SU-DHL-6 (cell line): ENCODE results near the gene PLLP.

ENCODE experiments used
- H2AFZ ChIP-seq: fragments of 200-600 bp; sonication (generic); 2 replicates; pipeline ENCODE4 v1.6.1; 2014; ENCODE audit warnings: low read depth, mild to moderate bottlenecking, moderate library complexity, mixed read lengths, antibody characterized with exemption, low read length; ENCODE audit not compliant: severe bottlenecking
- H3F3A ChIP-seq: fragments of 200-600 bp; shearing (Covaris generic); 2 replicates; pipeline ENCODE4 v1.6.0; 2016; ENCODE audit warnings: antibody characterized with exemption, mild to moderate bottlenecking; ENCODE audit not compliant: insufficient read depth
- H3K27ac ChIP-seq: fragments of 200-600 bp; sonication (generic); 2 replicates; pipeline ENCODE4 v1.5.1; 2016; ENCODE audit warnings: low read depth, mild to moderate bottlenecking, low read length, moderate library complexity, mixed read lengths
- H3K27me3 ChIP-seq: fragments of 200-600 bp; sonication (generic), shearing (Covaris generic); 2 replicates; pipeline ENCODE4 v1.6.0; 2014; ENCODE audit warnings: mild to moderate bottlenecking, low read length
- H3K36me3 ChIP-seq: fragments of 200-600 bp; sonication (generic); 2 replicates; pipeline ENCODE4 v1.6.1; 2014; ENCODE audit warnings: mild to moderate bottlenecking, low read length, mixed read lengths
- H3K4me2 ChIP-seq: fragments of 300-600, 200-600 bp; shearing (Covaris generic), sonication (generic); 2 replicates; pipeline ENCODE4 v1.6.0; 2014; ENCODE audit warnings: low read length, low read depth, mild to moderate bottlenecking; ENCODE audit not compliant: poor library complexity, severe bottlenecking
- H3K4me3 ChIP-seq: fragments of 200-600 bp; sonication (generic); 2 replicates; pipeline ENCODE4 v1.5.1; 2014; ENCODE audit warnings: antibody characterized with exemption, low read length, mild to moderate bottlenecking, mixed read lengths; ENCODE audit not compliant: insufficient read depth, poor library complexity, severe bottlenecking
- H3K79me2 ChIP-seq: fragments of 200-600 bp; sonication (generic); 2 replicates; pipeline ENCODE4 v1.6.1; 2014; ENCODE audit warnings: mild to moderate bottlenecking, low read length, moderate library complexity; ENCODE audit not compliant: insufficient read depth
- H3K9ac ChIP-seq: fragments of 200-600 bp; sonication (generic); 2 replicates; pipeline ENCODE4 v1.7.0; 2014; ENCODE audit warnings: mild to moderate bottlenecking, low read length
- H3K9me2 ChIP-seq: fragments of 200-600 bp; sonication (generic); replicated peaks from 2 replicates; pipeline ENCODE4 v1.6.1; 2014; ENCODE audit warnings: low read length; ENCODE audit not compliant: insufficient read depth
- H3K9me3 ChIP-seq: fragments of 200-600 bp; sonication (generic); 2 replicates; pipeline ENCODE4 v1.6.1; 2014; ENCODE audit warnings: low read length, mixed read lengths; ENCODE audit not compliant: insufficient read depth
- H4K20me1 ChIP-seq: fragments of 200-600 bp; sonication (generic); 2 replicates; pipeline ENCODE4 v1.6.1; 2014; ENCODE audit warnings: low read depth, mild to moderate bottlenecking, antibody characterized with exemption, low read length, moderate library complexity, mixed read lengths
- CTCF ChIP-seq: fragments of 200-600 bp; sonication (generic); IDR thresholded peaks from one replicate; pipeline ENCODE4 v1.5.1; 2017; ENCODE audit warnings: antibody characterized with exemption, mild to moderate bottlenecking, low read length, moderate library complexity; ENCODE audit not compliant: insufficient read depth, poor library complexity, severe bottlenecking
- EZH2phosphoT487 ChIP-seq: fragments of 200-600 bp; sonication (generic), shearing (Covaris generic); conservative IDR thresholded peaks from 2 replicates; pipeline ENCODE4 v1.6.1; 2018; ENCODE audit warnings: mild to moderate bottlenecking, antibody characterized with exemption, low read length, moderate library complexity, mixed read lengths

Gene PLLP

GRCh38 chr16:57264381-57264780, 20.1 kb downstream of the PLLP start:
- Histone ChIP-seq H3K9me2 (no peaks in the 10 kb centered on the region), H3K79me2 (no peaks in the 10 kb centered on the region), H3K36me3 (no peaks in the 10 kb centered on the region), H3K4me3 (no peak overlapping the region), H3F3A (no peaks in the 10 kb centered on the region), H3K4me2 (no peak overlapping the region), H3K27ac (no peak overlapping the region), H3K9me3 (no peaks in the 10 kb centered on the region), H3K27me3 (no peaks in the 10 kb centered on the region), H3K9ac (no peak overlapping the region), H2AFZ (no peak overlapping the region), H4K20me1 (no peaks in the 10 kb centered on the region)
- no peak for TF ChIP-seq EZH2phosphoT487
- TF ChIP-seq CTCF: no peak

GRCh38 chr16:57263541-57264351, 20.7 kb downstream of the PLLP start:
- H3K79me2 ChIP-seq: no peaks in the 10 kb centered on the region
- H2AFZ ChIP-seq: no peak overlapping the region
- H3K4me3 ChIP-seq: no peak overlapping the region
- no peaks in the 10 kb centered on the region for H3K27me3 ChIP-seq
- no peaks in the 10 kb centered on the region for H3F3A ChIP-seq
- H3K9me3 ChIP-seq: no peaks in the 10 kb centered on the region
- no peaks in the 10 kb centered on the region for H4K20me1 ChIP-seq
- H3K9me2 ChIP-seq: no peaks in the 10 kb centered on the region
- no peaks in the 10 kb centered on the region for H3K36me3 ChIP-seq
- no peak overlapping the region for H3K27ac ChIP-seq
- TF ChIP-seq CTCF: no peak
- no peak for TF ChIP-seq EZH2phosphoT487
- H3K4me2 ChIP-seq: no peak overlapping the region
- H3K9ac ChIP-seq: no peak overlapping the region

GRCh38 chr16:57262841-57263540, 21.5 kb downstream of the PLLP start:
- Histone ChIP-seq H3K27me3 (no peaks in the 10 kb centered on the region), H3F3A (no peaks in the 10 kb centered on the region), H3K9ac (no peak overlapping the region), H3K36me3 (no peaks in the 10 kb centered on the region), H3K4me3 (no peak overlapping the region), H4K20me1 (no peaks in the 10 kb centered on the region), H2AFZ (no peak overlapping the region), H3K79me2 (no peaks in the 10 kb centered on the region), H3K9me2 (no peaks in the 10 kb centered on the region), H3K9me3 (no peaks in the 10 kb centered on the region), H3K4me2 (no peak overlapping the region), H3K27ac (no peak overlapping the region)
- TF ChIP-seq EZH2phosphoT487: no peak
- no peak for TF ChIP-seq CTCF
